H1 (cell line): ENCODE measurements around the gene RP9. TPM values are rescaled to one million over a fixed set of nuclear protein-coding genes. Genes with fewer than 3 reads are reported as not detected.

Experiments used
- CTCF ChIA-PET: fragments of 300-600 bp; sonication (Branson Sonifier 250); formaldehyde crosslinking; loops from one replicate; lab custom pipeline; 2021; ENCODE audit not compliant: partially characterized antibody; lab: Charles Lee
- POLR2A ChIA-PET: fragments of 300-600 bp; sonication (Branson Sonifier 250); formaldehyde crosslinking; loops from one replicate; lab custom pipeline; 2021; ENCODE audit warnings: inconsistent platforms; ENCODE audit not compliant: partially characterized antibody; lab: Charles Lee
- DNase-seq, 2 experiments: peaks; one replicate each; pipeline versions ENCODE4 v3.0.0 to v3.0.0-alpha.2; 2010 to 2022; ENCODE audit warnings: low spot score in 2 of 2, low read depth in 1 of 2, mixed read lengths in 1 of 2
- FAIRE-seq: peaks from 2 replicates; lab custom pipeline; 2011; peaks lifted over from hg19 to GRCh38; lab: Jason Lieb, UNC
- H2AFZ ChIP-seq: 2 replicates; pipeline ENCODE4 v1.8.1; 2012; ENCODE audit warnings: low read length, inconsistent platforms
- H2AK5ac ChIP-seq: 2 replicates; pipeline ENCODE4 v1.6.1; 2013; ENCODE audit warnings: low read depth, low read length
- H2BK120ac ChIP-seq: replicated peaks from 2 replicates; pipeline ENCODE3; 2013; ENCODE audit warnings: low read depth, low read length, inconsistent platforms
- H2BK12ac ChIP-seq: 2 replicates; pipeline ENCODE4 v1.6.1; 2013; ENCODE audit warnings: low read depth, low read length
- H2BK15ac ChIP-seq: 2 replicates; pipeline ENCODE4 v1.6.1; 2013; ENCODE audit warnings: low read length
- H2BK20ac ChIP-seq: 2 replicates; pipeline ENCODE4 v1.6.1; 2013; ENCODE audit warnings: low read length
- H2BK5ac ChIP-seq: 2 replicates; pipeline ENCODE4 v1.6.1; 2013; ENCODE audit warnings: low read depth, low read length
- H3K14ac ChIP-seq: 2 replicates; pipeline ENCODE4 v1.6.1; 2013; ENCODE audit warnings: inconsistent platforms; ENCODE audit not compliant: insufficient read length
- H3K18ac ChIP-seq: 2 replicates; pipeline ENCODE4 v1.6.1; 2013; ENCODE audit warnings: low read length; ENCODE audit errors: extremely low read depth
- H3K23ac ChIP-seq: 2 replicates; pipeline ENCODE4 v1.6.1; 2013; ENCODE audit warnings: inconsistent platforms; ENCODE audit not compliant: insufficient read length
- H3K23me2 ChIP-seq: 2 replicates; pipeline ENCODE4 v1.6.1; 2013; ENCODE audit warnings: low read depth, low read length
- H3K27ac ChIP-seq: 2 replicates; pipeline ENCODE4 v1.6.1; 2011; ENCODE audit warnings: low read depth, low read length, inconsistent platforms
- H3K27me3 ChIP-seq, 4 experiments: replicated peaks in 1 of 4; 1 replicate in 1 of 4; 2 replicates in 3 of 4; pipeline versions ENCODE4 v1.6.1 to v1.8.1; 2011 to 2013; ENCODE audit warnings: low read length in 3 of 4, mild to moderate bottlenecking in 3 of 4, inconsistent platforms in 2 of 4, mixed read lengths in 2 of 4, moderate library complexity in 1 of 4; ENCODE audit not compliant: control insufficient read depth in 3 of 4, insufficient read depth in 3 of 4; ENCODE audit errors: extremely low read depth in 1 of 4
- H3K36me3 ChIP-seq, 4 experiments: 2 replicates each; pipeline versions ENCODE4 v1.6.1 to v1.8.1; 2011 to 2013; ENCODE audit warnings: mild to moderate bottlenecking in 4 of 4, low read length in 3 of 4, moderate library complexity in 2 of 4, control low read depth in 1 of 4, inconsistent platforms in 1 of 4; ENCODE audit not compliant: insufficient read depth in 4 of 4, control insufficient read depth in 2 of 4
- H3K4ac ChIP-seq: replicated peaks from 2 replicates; pipeline ENCODE3; 2013; ENCODE audit warnings: low read length, low read depth, mixed read lengths, inconsistent platforms; ENCODE audit not compliant: insufficient read length
- H3K4me1 ChIP-seq, 4 experiments: replicated peaks in 1 of 4; 1 replicate in 1 of 4; 2 replicates in 3 of 4; pipeline versions ENCODE4 v1.6.1 to v1.8.1; 2011 to 2013; ENCODE audit warnings: low read length in 3 of 4, inconsistent platforms in 2 of 4, mixed read lengths in 1 of 4; ENCODE audit not compliant: insufficient read depth in 4 of 4, control insufficient read depth in 3 of 4
- H3K4me2 ChIP-seq, 2 experiments: 2 replicates each; pipeline versions ENCODE4 v1.6.1 to v1.8.1; 2011 to 2013; ENCODE audit warnings: low read depth in 2 of 2, low read length in 2 of 2, control low read depth in 1 of 2, inconsistent platforms in 1 of 2, mild to moderate bottlenecking in 1 of 2; ENCODE audit not compliant: insufficient read depth in 1 of 2
- H3K4me3 ChIP-seq, 4 experiments: fragments of 200-600, 300-600 bp in 1 of 4; sonication (generic), shearing (Covaris generic), sonication (Bioruptor Twin) in 1 of 4; 2 replicates each; pipeline versions ENCODE4 v1.5.1 to v1.8.1; 2011 to 2016; ENCODE audit warnings: low read length in 4 of 4, low read depth in 3 of 4, control low read depth in 2 of 4, inconsistent platforms in 2 of 4, mild to moderate bottlenecking in 2 of 4, mixed read lengths in 1 of 4, moderate library complexity in 1 of 4; ENCODE audit not compliant: insufficient read depth in 2 of 4; ENCODE audit errors: extremely low read depth in 1 of 4
- H3K56ac ChIP-seq: replicated peaks from 2 replicates; pipeline ENCODE3; 2013; ENCODE audit warnings: low read depth, mild to moderate bottlenecking, mixed read lengths, low read length, inconsistent platforms; ENCODE audit not compliant: insufficient read length
- H3K79me1 ChIP-seq: 2 replicates; pipeline ENCODE4 v1.6.1; 2013; ENCODE audit warnings: low read depth, low read length, control low read depth
- H3K79me2 ChIP-seq, 2 experiments: 2 replicates each; pipeline versions ENCODE4 v1.6.1 to v1.8.1; 2012 to 2013; ENCODE audit warnings: low read length in 2 of 2, mild to moderate bottlenecking in 2 of 2, inconsistent platforms in 1 of 2; ENCODE audit not compliant: insufficient read depth in 2 of 2, control insufficient read depth in 1 of 2
- H3K9ac ChIP-seq, 4 experiments: replicated peaks in 1 of 4; 1 replicate in 1 of 4; 2 replicates in 3 of 4; pipeline versions ENCODE4 v1.6.1 to v1.8.1; 2011 to 2013; ENCODE audit warnings: low read depth in 3 of 4, low read length in 3 of 4, control low read depth in 2 of 4, mild to moderate bottlenecking in 2 of 4, moderate library complexity in 2 of 4, inconsistent platforms in 1 of 4; ENCODE audit errors: extremely low read depth in 1 of 4
- H3K9me3 ChIP-seq, 2 experiments: 2 replicates each; pipeline versions ENCODE4 v1.6.1 to v1.8.1; 2012 to 2013; ENCODE audit warnings: mild to moderate bottlenecking in 2 of 2, moderate library complexity in 2 of 2, control low read depth in 1 of 2, inconsistent platforms in 1 of 2, low read depth in 1 of 2, low read length in 1 of 2, mixed read lengths in 1 of 2; ENCODE audit not compliant: insufficient read depth in 2 of 2
- H4K20me1 ChIP-seq, 2 experiments: replicated peaks in 1 of 2; 2 replicates each; pipeline versions ENCODE3 to v1.8.1; 2011 to 2013; ENCODE audit warnings: inconsistent platforms in 2 of 2, low read length in 2 of 2, mild to moderate bottlenecking in 1 of 2; ENCODE audit not compliant: insufficient read depth in 2 of 2, control insufficient read depth in 1 of 2
- H4K5ac ChIP-seq: 2 replicates; pipeline ENCODE4 v1.6.1; 2013; ENCODE audit warnings: low read length, low read depth, mixed read lengths, inconsistent platforms; ENCODE audit not compliant: insufficient read length
- H4K8ac ChIP-seq: 2 replicates; pipeline ENCODE4 v1.8.0; 2013; ENCODE audit warnings: mild to moderate bottlenecking, moderate library complexity, low read length, inconsistent platforms; ENCODE audit not compliant: insufficient read depth; ENCODE audit errors: extremely low read depth
- H4K91ac ChIP-seq: replicated peaks from 2 replicates; pipeline ENCODE3; 2013; ENCODE audit warnings: low read length, mixed read lengths, inconsistent platforms; ENCODE audit not compliant: insufficient read length
- BCL11A ChIP-seq, 2 experiments: IDR thresholded peaks; one replicate each; pipeline ENCODE4 v1.6.1; 2011; ENCODE audit warnings: low read depth in 2 of 2, low read length in 2 of 2, mild to moderate bottlenecking in 2 of 2
- CBX5 ChIP-seq: fragments of 300-800, 300-1000 bp; sonication (generic); IDR thresholded peaks from 2 replicates; pipeline ENCODE4 v1.7.1; 2016; ENCODE audit warnings: antibody characterized with exemption, low read length, low read depth
- CHD1 ChIP-seq: IDR thresholded peaks from 2 replicates; pipeline ENCODE4 v1.6.1; 2012; ENCODE audit warnings: low read depth, low read length, improper control_type of control experiment
- HDAC6 ChIP-seq: IDR thresholded peaks from one replicate; pipeline ENCODE4 v1.7.1; 2012; ENCODE audit warnings: low read depth, mild to moderate bottlenecking, inconsistent platforms, low read length, moderate library complexity
- KDM5A ChIP-seq: fragments of 200-600 bp; IDR thresholded peaks from 2 replicates; pipeline ENCODE4 v1.7.1; 2012; ENCODE audit warnings: mild to moderate bottlenecking, low read length, inconsistent platforms, mixed read lengths
- MAFK ChIP-seq: IDR thresholded peaks from 2 replicates; pipeline ENCODE4 v1.6.1; 2012; ENCODE audit warnings: low read depth, mild to moderate bottlenecking, improper control_type of control experiment, low read length
- POU5F1 ChIP-seq: IDR thresholded peaks from 2 replicates; pipeline ENCODE4 v1.6.1; 2011; ENCODE audit warnings: low read depth, mild to moderate bottlenecking, low read length, moderate library complexity
- SIRT6 ChIP-seq: IDR thresholded peaks from one replicate; pipeline ENCODE4 v1.7.1; 2012; ENCODE audit warnings: low read length, inconsistent platforms
- SUZ12 ChIP-seq: fragments of 200-600 bp; sonication (generic); IDR thresholded peaks from 2 replicates; pipeline ENCODE4 v1.6.1; 2012; ENCODE audit warnings: mild to moderate bottlenecking, inconsistent platforms, low read length, moderate library complexity, mixed read lengths
- WGBS, 2 experiments: shearing (Covaris generic) in 1 of 2; methylation state at CpG; one replicate each; pipeline versions ENCODE4 v1.1.6 to v1.1.7; 2013 to 2015; ENCODE audit warnings: low lambda C conversion rate in 2 of 2, mixed read lengths in 2 of 2, inconsistent platforms in 1 of 2, low coverage in 1 of 2, missing lambda C conversion rate in 1 of 2; ENCODE audit not compliant: insufficient replicate concordance in 2 of 2, insufficient coverage in 1 of 2, insufficient read length in 1 of 2; ENCODE audit errors: extremely low coverage in 1 of 2, missing lambda C conversion rate in 1 of 2; 5-methylcytosine and 5-hydroxymethylcytosine counted together
- polyA plus RNA-seq, 7 experiments: library from polyadenylated mRNA; depleted of rRNA in 3 of 7; stranded (reverse) in 5 of 7; unstranded in 2 of 7; fragments of >200 nt in 5 of 7; fragments of 200-250 nt in 2 of 7; gene quantifications; 1 replicate in 5 of 7; 2 replicates in 1 of 7; 4 replicates in 1 of 7; pipeline versions ENCODE4 v1.2.1 to v1.2.3, GENCODE V29; 2011 to 2013; ENCODE audit warnings: missing spikeins in 2 of 7, mixed read lengths in 2 of 7
- total RNA-seq: library from RNA; stranded (reverse); fragmentation: NEBNext Ultra II Directional; extraction: Animal tissue kit (Norgen Biotek cat#: 25700); gene quantifications from 2 replicates; pipeline ENCODE4 v1.2.1, GENCODE V29; 2021

The RP9 gene
- total and polyA plus RNA-seq, 2 of the 8 experiments (the other 6 are each of a cell fraction or from before 2014, with no cell fraction given): 11.0 to 12.4 TPM

DNA sequence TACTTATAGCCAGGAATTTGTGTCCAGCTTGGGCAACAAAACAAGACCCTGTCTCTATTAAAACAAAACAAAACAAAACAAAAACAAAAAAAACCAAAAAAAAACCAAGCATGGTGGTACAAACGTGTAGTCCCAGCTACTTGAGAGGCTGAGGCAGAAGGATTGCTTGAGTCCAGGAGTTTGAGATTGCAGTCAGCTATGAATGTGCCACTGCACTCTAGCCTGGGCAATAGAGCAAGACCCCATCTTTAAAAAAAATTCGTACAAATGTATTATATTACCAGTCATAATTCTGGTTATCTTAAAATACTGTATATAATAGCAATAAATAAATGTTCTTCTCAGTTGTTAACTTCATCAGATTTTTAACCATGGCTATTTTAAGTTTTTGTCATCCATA is 17.9 kb upstream of the RP9 start:
- Histone ChIP-seq H3K79me1 (no peaks in the 10 kb centered on the region), H3K9ac (no peak overlapping the region), H3K14ac (no peak overlapping the region), H3K27ac (no peak overlapping the region), H3K56ac (no peak overlapping the region), H3K4me3 (no peak overlapping the region), H3K23ac (no peak overlapping the region), H2AK5ac (no peak overlapping the region), H2BK5ac (no peak overlapping the region), H3K4ac (no peak overlapping the region), H3K36me3 (no peaks in the 10 kb centered on the region), H3K4me1 (no peaks in the 10 kb centered on the region), H2BK12ac (no peak overlapping the region), H2BK120ac (no peak overlapping the region), H2BK15ac (no peak overlapping the region), H3K23me2 (peaks cover 7% of the 10 kb centered on the region; the same call in 1 of the 2 replicates), H4K91ac (no peak overlapping the region), H4K20me1 (no peaks in the 10 kb centered on the region), H3K27me3 (no peaks in the 10 kb centered on the region), H4K8ac (no peak overlapping the region), H4K5ac (no peak overlapping the region), H3K18ac (no peak overlapping the region), H2BK20ac (no peak overlapping the region), H3K9me3 (no peaks in the 10 kb centered on the region), H2AFZ (no peak overlapping the region), H3K79me2 (no peaks in the 10 kb centered on the region), H3K4me2 (no peak overlapping the region)
- WGBS, 2 experiments: 69% methylated on average over 2 of the region's 2 CpGs; no CpG with 5 or more reads in 1 of the 2 experiments
- ChIA-PET POLR2A (no interaction called here), CTCF (interaction anchor here (0.6 to 1.3 kb wide), 3 partner anchors 12 to 366 kb away, joined by 3 to 5 read pairs (median 4); no protein-coding TSS in a partner anchor)
- FAIRE-seq (no peak), DNase-seq (no peak)
- TF ChIP-seq SIRT6: no peak
- no peak for TF ChIP-seq BCL11A (IDR thresholded peaks at IDR 0.05; ENCODE audit: low read depth in 2 of 2, low read length in 2 of 2)
- no peak for TF ChIP-seq MAFK
- TF ChIP-seq SUZ12: no peak
- TF ChIP-seq KDM5A: no peak
- no peak for TF ChIP-seq HDAC6
- TF ChIP-seq POU5F1: no peak
- no peak for TF ChIP-seq CBX5
- TF ChIP-seq CHD1: no peak
